ENCODE measurements around the gene GAB2.

GRCh38 chr11:78337554-78337924, 80.1 kb downstream of the GAB2 start:
- TF ChIP-seq CTCF (IDR thresholded peaks at IDR 0.05; ENCODE audit: poor library complexity) (no peak), EZH2 (IDR thresholded peaks at IDR 0.05; ENCODE audit: borderline replicate concordance) (no peak), EZH2phosphoT487 (IDR thresholded peaks at IDR 0.05; ENCODE audit: low read depth, severe bottlenecking, unreplicated experiment) (no peak)

Measured in hepatocyte (in vitro differentiated cells).